Keratinocyte (primary cell): ENCODE data around the gene LOXHD1. TPM values are rescaled to one million over a fixed set of nuclear protein-coding genes. Genes with fewer than 3 reads are reported as not detected.

Experiments
- DNase-seq: peaks from one replicate; pipeline ENCODE4 v3.0.0-alpha.2; 2011; ENCODE audit warnings: low read depth, missing footprints, low spot score
- FAIRE-seq: peaks from 2 replicates; lab custom pipeline; 2011; peaks lifted over from hg19 to GRCh38; lab: Jason Lieb, UNC
- H2AFZ ChIP-seq: 2 replicates; pipeline ENCODE4 v1.6.0; 2012; ENCODE audit warnings: low read length, control low read depth, inconsistent platforms; ENCODE audit not compliant: control insufficient read depth
- H3K27ac ChIP-seq: 2 replicates; pipeline ENCODE4 v1.5.1; 2011; ENCODE audit warnings: low read length; ENCODE audit not compliant: control insufficient read depth, insufficient read depth
- H3K27me3 ChIP-seq: 3 replicates; pipeline ENCODE4 v1.6.0; 2011; ENCODE audit warnings: low read length; ENCODE audit not compliant: control insufficient read depth, insufficient read depth; ENCODE audit errors: extremely low read depth
- H3K36me3 ChIP-seq, 2 experiments: 2 replicates in 1 of 2; 3 replicates in 1 of 2; pipeline ENCODE4 v1.5.1; 2011; ENCODE audit warnings: low read length in 2 of 2, mild to moderate bottlenecking in 1 of 2; ENCODE audit not compliant: control insufficient read depth in 2 of 2, insufficient read depth in 2 of 2; ENCODE audit errors: extremely low read depth in 1 of 2
- H3K4me1 ChIP-seq: 3 replicates; pipeline ENCODE4 v1.5.1; 2011; ENCODE audit warnings: low read length; ENCODE audit not compliant: control insufficient read depth, insufficient read depth; ENCODE audit errors: extremely low read depth
- H3K4me2 ChIP-seq: 3 replicates; pipeline ENCODE4 v1.6.0; 2011; ENCODE audit warnings: low read depth, low read length; ENCODE audit not compliant: control insufficient read depth, insufficient read depth; ENCODE audit errors: extremely low read depth
- H3K4me3 ChIP-seq, 3 experiments: fragments of 200-600 bp in 1 of 3; sonication (generic) in 1 of 3; 2 replicates in 2 of 3; 3 replicates in 1 of 3; pipeline ENCODE4 v1.5.1; 2011 to 2016; ENCODE audit warnings: low read length in 3 of 3, mild to moderate bottlenecking in 3 of 3, control low read depth in 2 of 3, inconsistent platforms in 1 of 3, low read depth in 1 of 3, mixed read lengths in 1 of 3, mixed run types in 1 of 3, moderate library complexity in 1 of 3; ENCODE audit not compliant: control insufficient read depth in 2 of 3, insufficient read depth in 2 of 3; ENCODE audit errors: extremely low read depth in 1 of 3
- H3K79me2 ChIP-seq: 2 replicates; pipeline ENCODE4 v1.6.0; 2012; ENCODE audit warnings: low read length; ENCODE audit not compliant: control insufficient read depth, insufficient read depth
- H3K9ac ChIP-seq: 3 replicates; pipeline ENCODE4 v1.6.0; 2011; ENCODE audit warnings: low read length; ENCODE audit not compliant: control insufficient read depth, insufficient read depth; ENCODE audit errors: extremely low read depth
- H3K9me1 ChIP-seq: 3 replicates; pipeline ENCODE4 v1.6.0; 2011; ENCODE audit warnings: low read length; ENCODE audit not compliant: control insufficient read depth, insufficient read depth; ENCODE audit errors: extremely low read depth
- H3K9me3 ChIP-seq: 2 replicates; pipeline ENCODE4 v1.5.1; 2012; ENCODE audit warnings: low read depth, low read length; ENCODE audit not compliant: control insufficient read depth
- H4K20me1 ChIP-seq: 3 replicates; pipeline ENCODE4 v1.6.0; 2011; ENCODE audit warnings: low read length; ENCODE audit not compliant: control insufficient read depth, insufficient read depth; ENCODE audit errors: extremely low read depth
- EZH2 ChIP-seq: IDR thresholded peaks from one replicate; pipeline ENCODE4 v1.6.1; 2012; ENCODE audit warnings: inconsistent platforms, mild to moderate bottlenecking, low read length, moderate library complexity
- dilution Hi-C: fragments of 300-500 bp; cut with MboI; formaldehyde crosslinking; loops from one replicate; pipeline ENCODE4 v1.7.0; 2020; ENCODE audit warnings: low sequenced_read_pairs; ENCODE audit not compliant: extremely low pct_ligation_motif_present
- polyA plus RNA-seq, 5 experiments: library from polyadenylated mRNA; depleted of rRNA in 3 of 5; stranded (reverse) in 3 of 5; stranded (forward) in 1 of 5; unstranded in 1 of 5; fragments of >200 nt; gene quantifications; 1 replicate in 1 of 5; 2 replicates in 3 of 5; 3 replicates in 1 of 5; pipeline versions ENCODE4 v1.2.1 to v1.2.3, GENCODE V29; 2011 to 2012; ENCODE audit warnings: missing spikeins in 2 of 5, low read depth in 1 of 5, low replicate concordance in 1 of 5
- TF ChIP-seq, protein P1 (sequence below), 3 experiments: IDR thresholded peaks in 1 of 3; conservative IDR thresholded peaks in 1 of 3; optimal IDR thresholded peaks in 1 of 3; 2 replicates in 2 of 3; 3 replicates in 1 of 3; pipeline versions ENCODE3 to v1.5.1; 2011; ENCODE audit warnings: low read length in 3 of 3, mild to moderate bottlenecking in 3 of 3, moderate library complexity in 2 of 3, control low read depth in 1 of 3, inconsistent platforms in 1 of 3; ENCODE audit not compliant: insufficient read depth in 2 of 3; ENCODE audit errors: extremely low read depth in 1 of 3

LOXHD1 gene
- polyA plus RNA-seq, 1 donor (not counting 4 experiments of a cell fraction or from before 2014, with no cell fraction given), result not detected

DNA sequence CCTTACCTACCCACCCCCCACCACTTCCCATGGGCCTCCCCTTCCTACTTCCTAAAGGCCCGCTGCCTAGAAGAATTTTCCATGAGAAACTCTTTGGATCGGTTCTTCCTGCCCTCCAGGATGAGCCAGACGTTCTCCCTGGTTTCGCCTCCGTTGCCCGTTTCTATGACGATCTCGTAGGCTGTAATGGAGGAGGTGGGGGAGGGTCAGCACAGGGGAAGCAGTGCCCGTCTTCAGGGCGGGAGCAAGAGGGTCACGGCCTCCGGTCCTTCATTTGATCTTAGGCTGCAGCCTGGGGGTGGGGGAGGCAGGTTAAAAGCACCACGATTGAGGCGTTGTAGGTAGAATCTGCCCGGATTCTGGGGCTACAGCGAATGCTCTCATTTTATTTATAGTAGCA is 172.0 kb downstream of the LOXHD1 start:
- H3K4me3 ChIP-seq, result no peak overlapping the region
- FAIRE-seq (no peak), DNase-seq (no peak)
- no peak overlapping the region for H3K4me2 ChIP-seq
- H3K9ac ChIP-seq, result no peak overlapping the region
- no peaks in the 10 kb centered on the region for H3K9me1 ChIP-seq
- no peak overlapping the region for H3K27ac ChIP-seq
- dilution Hi-C loops, result no loop called here
- peaks cover 3% of the 10 kb centered on the region for H3K9me3 ChIP-seq
- H3K79me2 ChIP-seq, result no peaks in the 10 kb centered on the region
- no peak overlapping the region for H2AFZ ChIP-seq
- no peak for TF ChIP-seq EZH2
- TF ChIP-seq, protein P1, sequence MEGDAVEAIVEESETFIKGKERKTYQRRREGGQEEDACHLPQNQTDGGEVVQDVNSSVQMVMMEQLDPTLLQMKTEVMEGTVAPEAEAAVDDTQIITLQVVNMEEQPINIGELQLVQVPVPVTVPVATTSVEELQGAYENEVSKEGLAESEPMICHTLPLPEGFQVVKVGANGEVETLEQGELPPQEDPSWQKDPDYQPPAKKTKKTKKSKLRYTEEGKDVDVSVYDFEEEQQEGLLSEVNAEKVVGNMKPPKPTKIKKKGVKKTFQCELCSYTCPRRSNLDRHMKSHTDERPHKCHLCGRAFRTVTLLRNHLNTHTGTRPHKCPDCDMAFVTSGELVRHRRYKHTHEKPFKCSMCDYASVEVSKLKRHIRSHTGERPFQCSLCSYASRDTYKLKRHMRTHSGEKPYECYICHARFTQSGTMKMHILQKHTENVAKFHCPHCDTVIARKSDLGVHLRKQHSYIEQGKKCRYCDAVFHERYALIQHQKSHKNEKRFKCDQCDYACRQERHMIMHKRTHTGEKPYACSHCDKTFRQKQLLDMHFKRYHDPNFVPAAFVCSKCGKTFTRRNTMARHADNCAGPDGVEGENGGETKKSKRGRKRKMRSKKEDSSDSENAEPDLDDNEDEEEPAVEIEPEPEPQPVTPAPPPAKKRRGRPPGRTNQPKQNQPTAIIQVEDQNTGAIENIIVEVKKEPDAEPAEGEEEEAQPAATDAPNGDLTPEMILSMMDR (optimal IDR thresholded peaks at IDR 0.05 in 1 of 3, IDR thresholded peaks at IDR 0.05 in 1 of 3, conservative IDR thresholded peaks at IDR 0.05 in 1 of 3; ENCODE audit: extremely low read depth in 1 of 3, insufficient read depth in 2 of 3, low read length in 3 of 3), result no peak
- H3K27me3 ChIP-seq, result no peaks in the 10 kb centered on the region
- H3K36me3 ChIP-seq, result no peaks in the 10 kb centered on the region
- peaks cover 2% of the 10 kb centered on the region for H3K4me1 ChIP-seq
- no peaks in the 10 kb centered on the region for H4K20me1 ChIP-seq

DNA sequence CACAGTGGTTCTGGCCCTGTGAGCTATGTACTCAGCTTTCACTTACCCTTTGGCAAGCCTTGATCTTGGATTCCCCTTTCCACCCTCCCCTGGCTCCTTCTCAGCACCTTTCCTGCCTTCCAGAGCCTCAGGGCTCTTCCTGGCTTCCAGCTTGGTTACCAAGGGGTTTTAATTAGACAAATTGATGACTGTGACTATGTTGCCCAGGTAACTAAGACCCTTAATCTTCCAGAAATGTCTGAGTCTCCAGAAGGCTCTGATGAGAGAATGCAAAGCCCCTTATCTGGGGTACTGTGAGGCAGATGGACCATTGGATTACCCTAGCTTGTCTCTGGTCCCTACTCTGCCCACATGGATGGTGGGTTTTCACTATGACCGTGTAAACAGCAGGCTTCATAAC is 174.2 kb downstream of the LOXHD1 start:
- H3K9me1 ChIP-seq, result no peaks in the 10 kb centered on the region
- TF ChIP-seq, protein P1 (optimal IDR thresholded peaks at IDR 0.05 in 1 of 3, IDR thresholded peaks at IDR 0.05 in 1 of 3, conservative IDR thresholded peaks at IDR 0.05 in 1 of 3; ENCODE audit: extremely low read depth in 1 of 3, insufficient read depth in 2 of 3, low read length in 3 of 3), result no peak
- TF ChIP-seq EZH2, result no peak
- H3K4me2 ChIP-seq, result no peak overlapping the region
- DNase-seq, result no peak
- H3K27ac ChIP-seq, result no peak overlapping the region
- H4K20me1 ChIP-seq, result no peaks in the 10 kb centered on the region
- H3K36me3 ChIP-seq, result no peaks in the 10 kb centered on the region
- peaks cover 3% of the 10 kb centered on the region for H3K9me3 ChIP-seq
- no peaks in the 10 kb centered on the region for H3K79me2 ChIP-seq
- no peak overlapping the region for H3K4me3 ChIP-seq
- H3K9ac ChIP-seq, result no peak overlapping the region
- dilution Hi-C loops, result no loop called here
- H3K27me3 ChIP-seq, result no peaks in the 10 kb centered on the region
- FAIRE-seq, result no peak
- H2AFZ ChIP-seq, result no peak overlapping the region
- peaks cover 2% of the 10 kb centered on the region for H3K4me1 ChIP-seq
